COLO668 (cell line): Measurements from ENCODE around the gene FATE1.
A peak's percentile ranks its signal among the peaks of the same experiment; 100 is the strongest.
"Not testable (repeated sequence)": the region's sequence is repeated elsewhere in the genome, so short reads cannot be mapped to it uniquely, and the experiment has no call there.

ENCODE experiments used
- DNase-seq: peaks from one replicate; lab custom pipeline; 2025; ENCODE audit not compliant: unreplicated experiment; lab: John Stamatoyannopoulos, UW

The FATE1 gene, protein sequence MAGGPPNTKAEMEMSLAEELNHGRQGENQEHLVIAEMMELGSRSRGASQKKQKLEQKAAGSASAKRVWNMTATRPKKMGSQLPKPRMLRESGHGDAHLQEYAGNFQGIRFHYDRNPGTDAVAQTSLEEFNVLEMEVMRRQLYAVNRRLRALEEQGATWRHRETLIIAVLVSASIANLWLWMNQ

DNA sequence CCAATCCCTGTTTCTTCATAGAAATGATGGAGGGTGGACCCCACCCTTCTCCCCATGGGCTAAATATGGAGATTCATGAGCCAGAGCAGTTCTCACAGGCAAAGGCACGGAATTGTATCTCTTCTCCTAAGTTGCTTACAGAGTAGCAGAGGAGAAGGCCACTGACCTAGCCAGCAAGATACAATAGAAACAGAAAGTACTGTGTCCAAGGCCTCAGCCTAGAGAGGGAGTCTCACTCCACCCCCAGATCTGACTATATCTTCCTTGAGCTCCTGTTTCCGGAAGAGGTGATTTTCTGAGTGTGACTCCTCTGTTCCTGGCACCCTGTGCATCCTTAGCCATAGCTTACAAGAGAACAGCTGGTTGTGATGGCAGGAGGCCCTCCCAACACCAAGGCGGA is at the start of gene FATE1:
FATE1 (plus strand) TSS at position 284 of the 400 bp plus-strand sequence; CDS start at position 369, 85 bp downstream.
- no peak for DNase-seq

DNA sequence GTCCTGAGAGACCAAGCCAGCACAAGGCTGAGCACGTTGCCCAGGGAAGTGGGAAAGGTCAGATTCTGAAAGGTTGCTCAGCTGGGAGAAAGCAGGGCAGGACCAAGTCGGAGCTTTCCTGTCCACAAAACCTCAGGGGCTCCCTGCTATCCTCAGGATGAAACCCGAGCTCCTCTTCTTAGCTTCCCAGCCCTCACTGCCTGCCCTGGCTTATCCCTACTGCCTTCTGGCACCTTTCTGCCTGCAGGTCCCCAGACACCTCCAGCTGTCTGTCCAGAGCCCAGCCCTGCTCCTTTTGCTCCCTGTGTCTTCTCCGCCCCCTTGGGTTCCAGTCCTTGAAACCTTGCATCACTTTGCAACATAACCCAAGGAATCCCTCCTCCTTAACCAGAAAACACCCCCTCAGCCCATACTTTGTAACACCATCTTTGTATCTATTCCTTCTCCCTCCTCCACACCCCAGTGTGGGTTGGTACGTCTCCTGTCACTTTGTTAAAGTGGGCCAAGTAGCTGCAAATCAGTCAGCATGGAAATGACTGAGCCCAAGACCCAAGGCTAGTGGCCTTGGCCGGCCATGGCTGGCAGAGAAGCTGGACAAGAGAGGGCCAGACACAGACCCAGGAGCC is 40.6 kb upstream of the FATE1 start:
- no peak for DNase-seq

DNA sequence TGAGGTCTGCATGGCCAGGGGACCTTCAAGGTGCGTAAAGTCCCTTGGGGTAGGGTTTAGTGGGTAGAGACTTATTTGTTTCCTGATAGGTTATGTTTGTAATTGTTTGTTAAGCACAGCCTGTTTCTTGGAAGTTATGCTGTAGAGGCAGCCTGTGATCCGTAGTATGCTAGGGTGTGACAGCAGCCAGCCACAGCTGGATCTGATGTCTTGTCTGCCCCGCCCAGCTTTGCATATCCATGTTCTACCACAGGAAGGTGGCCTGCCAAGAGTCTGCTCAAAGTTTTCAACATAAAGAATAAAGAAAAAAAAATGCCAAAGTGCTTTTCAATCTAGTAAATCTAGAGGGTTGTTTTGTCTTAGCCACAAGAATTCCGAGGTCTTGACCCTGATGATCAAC is 39.6 kb upstream of the FATE1 start:
- no peak for DNase-seq

DNA sequence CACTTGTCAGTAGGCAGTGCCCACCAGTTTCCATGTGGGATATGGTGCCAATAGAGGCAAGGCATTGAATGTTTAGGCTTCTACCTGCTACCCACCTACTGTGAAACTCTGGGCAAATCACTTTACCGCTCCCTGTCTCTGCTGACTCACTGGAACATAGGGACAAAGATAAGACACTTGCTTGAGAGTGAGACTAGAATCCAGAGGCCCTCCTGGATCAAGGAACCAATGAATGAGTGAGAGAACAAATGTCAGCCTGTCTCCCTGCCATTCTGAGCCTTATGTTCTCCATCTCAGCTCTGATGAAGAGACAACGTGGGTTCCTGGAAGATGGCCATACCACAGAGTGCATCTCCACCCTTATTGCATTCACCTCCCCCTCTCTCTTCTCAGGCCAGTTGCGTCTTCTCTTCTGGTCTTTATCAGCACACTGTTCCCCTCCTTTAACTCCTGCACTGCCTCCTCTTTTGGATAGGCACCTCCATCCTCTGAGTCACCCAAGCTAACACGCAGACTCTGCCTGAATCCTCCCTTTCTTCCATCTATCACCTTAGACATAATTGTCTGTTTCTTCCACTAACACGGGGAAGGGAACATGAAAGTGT is 35.9 kb upstream of the FATE1 start:
- DNase-seq: no peak

DNA sequence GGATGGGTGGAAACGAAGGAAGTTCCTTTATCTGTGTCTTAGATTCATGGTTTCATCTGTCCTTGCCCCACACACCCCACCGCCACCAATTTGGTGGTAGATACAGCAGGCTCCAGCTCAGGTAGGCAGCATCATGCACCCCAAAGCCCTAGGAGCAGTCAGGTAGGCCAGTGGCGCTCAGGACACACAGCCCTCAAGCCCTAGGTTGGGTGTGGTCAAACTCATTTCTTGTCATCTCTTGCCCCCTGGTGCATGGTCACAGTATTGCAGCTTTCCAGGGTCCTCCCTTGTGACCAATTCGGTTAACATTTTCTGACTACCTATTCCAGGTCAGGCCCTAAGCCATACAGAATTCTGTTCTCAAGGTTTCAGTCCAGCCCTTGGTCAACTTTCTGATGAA is 35.0 kb upstream of the FATE1 start:
- peak; percentile 55 for DNase-seq

DNA sequence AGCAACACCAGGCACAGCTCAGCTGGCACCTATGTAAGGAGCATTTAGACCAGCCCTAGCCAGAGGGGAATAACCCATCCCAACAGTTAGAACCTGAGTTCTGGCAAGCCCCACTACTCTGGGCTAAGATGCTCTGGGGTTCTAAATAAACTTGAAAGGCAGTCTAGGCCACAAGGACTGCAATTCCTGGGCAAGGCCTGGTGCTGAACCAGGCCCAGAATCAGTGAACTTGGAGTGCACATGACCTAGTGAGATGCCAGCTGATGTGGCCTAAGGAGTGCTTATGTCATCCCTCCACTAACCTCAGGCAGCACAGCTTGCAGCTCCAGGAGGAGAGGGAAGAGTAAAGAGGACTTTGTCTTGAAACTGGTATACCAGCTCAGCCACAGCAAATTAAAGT is 28.2 kb upstream of the FATE1 start:
- no peak for DNase-seq

DNA sequence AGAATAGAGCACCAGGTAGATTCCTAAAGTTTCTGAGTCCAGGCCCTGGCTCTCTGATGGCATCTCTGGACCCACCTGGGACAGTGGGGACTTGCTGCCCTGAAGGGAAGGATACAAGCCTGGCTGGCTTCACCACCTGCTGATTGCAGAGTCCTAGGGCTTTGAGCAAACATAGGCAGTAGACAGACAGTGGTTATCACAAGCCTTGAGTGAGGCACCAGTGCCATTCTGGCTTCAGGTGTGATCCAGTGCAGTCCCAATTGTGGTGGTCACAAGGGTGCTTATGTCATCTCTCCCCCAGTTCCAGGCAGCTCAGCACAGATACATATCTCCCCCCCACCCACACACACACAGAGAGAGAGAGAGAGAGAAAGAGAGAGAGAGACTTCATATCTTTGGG is 27.1 kb upstream of the FATE1 start:
- DNase-seq: no peak

DNA sequence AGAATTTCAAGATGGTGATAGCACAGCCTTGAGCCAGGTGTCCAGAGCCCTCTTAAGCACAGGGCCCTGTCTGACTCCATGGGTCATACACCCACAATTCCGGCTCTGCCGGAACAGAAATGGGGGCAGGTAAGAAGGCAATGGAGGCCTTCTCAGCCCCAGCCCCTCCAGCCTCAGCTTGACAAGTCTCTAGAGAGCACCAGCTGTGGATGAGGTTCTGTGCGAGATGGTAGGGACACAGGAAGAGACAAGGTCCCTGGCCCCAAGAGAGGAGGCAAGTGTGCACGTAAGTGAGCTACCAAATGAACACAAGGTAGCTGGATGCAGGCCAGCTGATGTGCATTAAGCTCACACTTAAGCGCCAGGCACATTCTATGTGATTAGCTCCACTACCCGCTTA is 23.0 kb upstream of the FATE1 start:
- no peak for DNase-seq

DNA sequence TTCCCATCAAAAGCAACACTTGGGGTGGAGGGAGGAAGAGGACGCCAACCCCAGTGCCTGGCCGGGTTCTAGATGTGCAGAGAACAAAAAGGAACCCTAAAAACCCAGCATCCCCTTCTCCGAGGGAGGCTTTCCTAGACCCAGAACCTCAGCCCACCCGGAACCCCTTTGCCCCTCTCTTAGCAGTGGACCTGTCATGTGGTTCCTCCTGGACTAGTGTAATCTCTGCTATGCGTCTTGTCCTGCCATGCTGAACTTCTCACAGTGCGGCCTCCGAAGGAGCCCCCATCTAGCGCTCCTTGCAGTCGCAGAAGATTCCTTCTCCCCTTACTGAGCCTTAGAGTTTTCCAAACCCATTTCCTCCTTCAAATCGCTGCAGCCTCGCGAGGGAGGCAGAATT is 21.7 kb upstream of the FATE1 start:
- no peak for DNase-seq

DNA sequence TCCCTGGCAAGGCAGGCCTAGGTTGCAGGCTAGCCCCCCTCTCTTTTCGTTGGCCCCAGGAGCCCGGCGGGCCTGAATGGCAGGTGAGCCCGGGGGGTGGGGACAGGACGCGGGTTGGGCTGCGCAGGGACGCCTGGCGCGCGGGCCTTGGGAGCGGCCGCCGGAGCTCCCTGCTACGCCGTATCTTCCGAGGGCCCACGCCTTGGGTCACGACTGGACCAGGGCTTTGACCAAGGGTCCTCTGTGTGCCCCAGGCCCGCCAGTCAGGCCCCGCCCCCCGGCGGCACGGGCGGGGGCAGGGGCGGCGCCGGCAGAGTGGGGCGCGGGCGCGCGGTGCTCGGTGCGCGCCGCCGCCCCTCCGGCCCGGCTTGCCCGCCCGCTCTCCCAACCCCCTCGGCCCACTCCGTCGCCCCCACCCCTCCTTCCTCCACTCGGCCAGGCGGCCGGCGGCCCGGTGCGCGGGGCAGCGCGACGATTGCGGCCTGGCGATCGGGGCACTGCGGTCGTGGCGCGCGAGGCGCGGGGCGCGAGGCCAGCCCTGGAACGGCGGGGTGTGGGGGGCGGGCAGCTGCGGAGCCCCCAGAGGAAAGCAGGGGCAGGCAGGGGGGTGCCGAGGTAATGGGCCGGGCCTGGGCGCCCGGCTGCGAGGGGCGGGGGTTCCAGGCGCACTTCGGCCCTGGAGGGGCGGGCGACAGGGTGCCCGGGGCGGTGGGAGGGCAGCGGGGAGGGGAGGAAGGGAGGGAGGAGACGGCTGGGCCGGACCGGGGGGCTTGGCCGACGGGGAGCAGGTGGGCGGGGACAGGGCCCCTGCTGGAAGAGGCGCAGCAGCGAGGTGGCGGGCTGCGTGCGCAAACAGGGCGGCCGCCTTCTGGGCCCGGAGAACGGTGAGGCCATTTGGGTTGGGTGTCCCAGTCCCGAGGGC is 20.9 kb upstream of the FATE1 start, which contains the start of gene PRRG3:
PRRG3 (plus strand) TSS at position 798 of the 922 bp plus-strand sequence. CDS start 3,357 bp downstream, outside the sequence.
- no peak for DNase-seq

DNA sequence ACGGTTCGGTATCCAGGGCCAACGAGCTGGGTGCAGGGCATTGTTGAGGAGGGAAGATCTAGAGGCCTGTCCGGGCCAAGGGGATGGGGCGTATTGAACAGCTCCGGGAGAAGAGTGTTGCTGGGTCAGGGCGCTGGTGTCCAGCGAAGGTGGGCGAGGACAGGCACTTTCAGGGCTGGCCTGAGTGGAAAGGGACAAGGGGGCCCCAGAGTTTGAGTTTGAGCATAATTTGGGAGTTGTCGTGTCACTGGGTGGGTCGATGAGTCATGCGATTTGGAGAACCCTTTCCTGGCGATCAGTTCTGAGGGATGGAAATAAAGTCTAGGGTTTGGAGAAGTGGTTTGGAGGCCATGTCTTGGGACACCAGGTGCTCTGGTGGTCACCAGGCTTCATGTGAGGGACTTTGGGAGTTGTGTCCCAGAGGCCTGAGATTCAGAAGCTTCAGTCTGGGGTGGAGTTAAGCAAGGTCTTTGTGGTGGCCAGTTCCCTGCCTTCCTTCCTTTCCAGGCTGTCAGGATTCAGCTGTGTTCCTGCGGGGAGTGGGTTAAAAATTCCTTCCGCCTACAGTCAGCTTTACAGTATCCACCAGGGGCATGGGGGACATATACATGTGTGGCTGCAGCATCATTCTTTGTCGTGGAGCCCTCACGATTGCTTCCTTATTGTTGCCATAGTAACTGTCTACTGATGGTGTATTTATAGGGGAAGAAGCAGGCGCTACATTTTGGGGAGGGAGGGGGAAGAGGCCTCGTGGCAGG is 20.1 kb upstream of the FATE1 start:
- DNase-seq: no peak

DNA sequence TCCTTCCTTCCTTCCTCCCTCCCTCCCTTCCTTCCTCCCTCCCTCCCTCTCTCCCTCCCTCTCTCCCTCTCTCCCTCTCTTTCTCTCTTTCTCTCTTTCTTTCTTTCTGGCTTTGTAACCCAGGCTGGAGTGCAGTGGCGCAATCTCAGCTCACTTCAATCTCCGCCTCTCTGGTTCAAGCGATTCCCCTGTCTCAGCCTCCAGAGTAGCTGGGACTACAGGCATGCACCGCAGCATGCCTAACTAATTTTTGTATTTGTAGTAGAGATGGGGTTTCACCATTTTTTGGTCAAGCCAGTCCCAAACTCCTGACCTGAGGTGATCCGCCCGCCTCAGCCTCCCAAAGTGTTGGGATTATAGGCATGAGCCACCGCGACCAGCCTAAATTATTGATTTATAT is 18.8 kb upstream of the FATE1 start:
- DNase-seq: not testable (repeated sequence)

DNA sequence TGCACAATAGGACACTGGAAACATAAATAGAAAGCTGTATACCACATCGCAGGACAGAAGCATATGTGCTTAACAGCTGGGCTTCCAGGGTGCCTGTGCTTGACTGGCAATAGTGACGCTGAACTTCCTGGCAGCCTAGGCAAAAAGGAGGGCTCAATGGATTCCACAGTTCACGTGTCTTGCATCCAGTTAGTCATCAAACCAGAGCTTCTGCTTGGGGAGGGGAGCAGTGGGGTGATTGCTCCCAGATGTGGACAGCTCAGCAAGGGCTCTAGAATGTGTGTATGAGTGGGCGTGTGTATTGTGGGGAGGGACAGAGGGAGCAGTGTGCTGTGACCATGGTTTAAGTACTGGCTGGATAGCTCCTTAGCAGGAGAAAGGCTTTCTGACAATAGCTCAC is 18.3 kb upstream of the FATE1 start:
- DNase-seq: no peak

DNA sequence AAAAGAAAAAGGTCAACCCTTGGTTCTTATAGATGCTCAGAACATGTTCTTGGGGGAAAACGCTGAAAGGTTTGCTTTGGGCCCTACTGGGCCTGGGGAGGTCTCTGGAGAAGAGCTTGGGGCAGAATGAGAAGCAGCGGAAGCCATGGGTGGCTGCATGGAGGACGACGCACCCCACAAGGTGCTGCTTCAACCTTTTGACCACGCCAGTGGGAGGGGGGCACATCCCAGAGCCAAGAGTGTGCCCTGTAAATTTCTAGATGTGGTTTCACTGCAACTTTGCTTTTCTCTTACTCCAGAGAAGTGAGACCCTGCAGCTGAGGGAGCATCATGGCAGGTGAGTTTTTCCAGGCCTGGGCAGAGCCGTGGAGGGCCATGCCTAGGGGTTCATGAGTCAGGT is 17.4 kb upstream of the FATE1 start:
- no peak for DNase-seq

DNA sequence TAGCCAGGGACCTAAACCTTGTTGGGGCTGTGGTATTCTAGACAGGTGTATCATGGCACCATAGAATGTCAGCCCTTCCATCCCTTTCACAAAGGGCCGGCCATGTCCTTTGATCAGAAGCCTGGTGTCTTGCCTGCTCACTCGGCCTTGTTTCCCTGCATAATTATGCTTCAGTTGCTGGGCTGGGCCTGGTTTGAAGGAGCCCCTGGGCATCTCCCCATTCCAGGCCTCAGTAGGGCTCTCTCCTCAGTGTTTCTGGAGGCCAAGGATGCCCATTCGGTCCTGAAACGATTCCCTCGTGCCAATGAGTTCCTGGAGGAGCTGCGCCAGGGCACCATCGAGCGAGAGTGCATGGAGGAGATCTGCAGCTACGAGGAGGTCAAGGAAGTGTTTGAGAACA is 16.1 kb upstream of the FATE1 start:
- no peak for DNase-seq

DNA sequence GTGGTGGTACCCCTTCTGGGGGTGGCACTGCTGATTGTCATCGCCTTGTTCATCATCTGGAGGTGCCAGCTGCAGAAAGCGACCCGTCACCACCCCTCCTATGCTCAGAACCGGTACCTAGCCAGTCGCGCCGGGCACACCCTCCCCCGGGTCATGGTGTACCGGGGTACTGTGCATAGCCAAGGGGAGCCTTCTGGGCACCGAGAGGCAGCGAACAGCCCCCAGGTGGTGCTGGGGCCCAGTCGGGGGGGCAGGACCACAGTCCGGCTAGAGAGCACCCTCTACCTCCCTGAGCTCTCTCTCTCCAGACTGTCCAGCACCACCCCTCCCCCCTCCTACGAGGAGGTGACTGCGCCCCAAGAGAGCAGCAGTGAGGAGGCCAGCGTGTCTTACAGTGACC is 15.3 kb upstream of the FATE1 start:
- DNase-seq: no peak

DNA sequence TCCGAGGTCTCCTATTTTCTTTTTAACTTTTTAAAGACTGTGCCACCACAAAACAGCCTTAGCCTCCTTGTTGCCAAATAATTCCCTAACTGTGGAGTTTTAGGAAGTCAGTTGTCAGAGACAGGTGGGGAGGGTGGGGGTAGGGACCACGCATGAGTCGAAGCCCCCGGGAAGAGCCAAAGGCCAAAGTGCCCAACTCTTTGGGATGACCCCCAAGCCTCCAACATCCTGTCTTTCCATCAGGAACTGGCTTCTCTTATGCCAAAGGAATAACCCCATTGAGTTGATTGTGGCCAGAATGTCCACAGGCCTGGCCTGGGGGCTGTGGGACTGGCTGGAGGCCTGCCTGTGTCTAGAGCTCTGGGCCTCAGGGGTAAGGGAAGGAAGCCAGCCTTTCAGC is 14.8 kb upstream of the FATE1 start:
- no peak for DNase-seq

DNA sequence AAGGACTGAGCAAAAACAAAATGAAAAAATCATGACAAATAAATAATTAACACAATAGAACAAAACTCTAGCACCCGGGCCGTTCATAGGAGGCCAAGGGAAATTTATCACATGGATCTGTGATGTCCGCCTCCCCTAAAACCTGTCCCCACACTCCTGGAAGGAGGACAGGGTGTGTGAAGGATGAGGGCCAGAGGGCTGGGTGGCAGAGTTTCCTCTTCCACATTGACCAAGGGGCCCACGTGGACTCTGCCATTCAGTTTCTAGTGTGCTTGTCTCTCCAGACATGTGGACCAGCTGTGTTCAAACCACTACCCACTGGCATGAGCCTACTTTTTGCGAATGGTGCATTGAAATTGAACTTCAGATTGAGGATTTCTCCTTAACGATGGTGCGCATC is 14.3 kb upstream of the FATE1 start:
- DNase-seq: no peak

DNA sequence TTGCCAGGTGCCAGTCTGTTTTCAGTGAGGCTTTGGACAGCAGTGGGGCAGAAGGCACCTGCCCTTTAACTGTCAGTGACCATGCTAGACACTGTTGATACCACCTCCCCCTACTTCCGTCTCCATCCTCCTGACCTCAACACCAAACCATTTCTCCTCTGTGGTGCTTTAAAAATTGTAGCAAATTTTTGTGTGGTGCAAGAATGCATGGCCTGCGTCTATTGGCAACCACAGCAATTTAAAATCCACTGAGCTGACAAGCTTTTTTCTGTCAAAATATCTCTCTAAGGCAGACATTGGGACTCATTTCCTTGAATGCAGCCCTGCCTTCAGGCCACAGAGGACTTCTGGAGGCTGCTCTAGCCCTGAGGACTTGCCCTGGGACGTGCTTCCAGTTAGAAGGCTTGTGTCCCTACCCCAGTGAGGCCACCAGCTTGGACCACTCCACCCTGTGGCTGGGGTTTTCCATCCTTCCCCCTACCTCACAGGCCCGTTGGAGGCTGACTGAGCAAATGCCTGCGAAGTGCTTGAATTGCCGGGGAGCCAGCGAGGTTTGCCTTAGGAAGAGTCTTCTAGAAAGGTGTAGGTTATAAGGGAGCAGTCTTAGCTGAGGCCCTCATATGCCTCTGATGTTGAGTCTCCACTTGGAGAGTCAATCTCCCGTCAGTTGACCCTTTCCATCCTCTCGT is 13.7 kb upstream of the FATE1 start:
- no peak for DNase-seq

DNA sequence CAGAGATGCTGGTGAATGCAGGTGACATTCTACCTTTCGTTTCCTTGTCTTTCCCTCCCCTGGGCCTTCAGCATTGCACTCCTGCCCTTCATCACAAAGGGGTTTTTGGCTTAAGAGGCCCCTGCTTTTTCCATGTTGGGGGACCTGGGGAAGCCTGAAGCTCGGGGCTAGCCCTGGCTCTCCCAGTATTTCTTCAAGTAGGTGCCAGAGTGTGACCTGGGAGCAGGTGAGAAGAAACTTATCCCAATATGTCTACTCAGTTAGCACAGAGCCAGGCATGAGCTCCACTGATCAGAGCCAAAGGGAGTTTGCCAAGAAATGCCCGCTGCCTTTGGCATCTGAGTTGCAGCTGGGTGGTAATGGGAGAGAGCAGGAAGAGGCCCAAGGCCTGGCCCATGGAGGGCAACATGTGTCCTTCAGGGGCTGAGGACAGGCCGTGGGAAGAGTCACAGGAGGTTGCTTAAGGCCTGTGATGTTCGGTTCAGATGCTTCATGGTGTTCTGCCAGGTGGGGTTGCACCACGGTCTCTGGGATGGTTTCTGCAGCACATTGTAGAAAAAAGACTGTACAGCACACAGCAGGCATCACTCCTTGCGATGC is 13.0 kb upstream of the FATE1 start:
- no peak for DNase-seq
